ENCODE data around the gene NPS.

Gene NPS, protein sequence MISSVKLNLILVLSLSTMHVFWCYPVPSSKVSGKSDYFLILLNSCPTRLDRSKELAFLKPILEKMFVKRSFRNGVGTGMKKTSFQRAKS

DNA sequence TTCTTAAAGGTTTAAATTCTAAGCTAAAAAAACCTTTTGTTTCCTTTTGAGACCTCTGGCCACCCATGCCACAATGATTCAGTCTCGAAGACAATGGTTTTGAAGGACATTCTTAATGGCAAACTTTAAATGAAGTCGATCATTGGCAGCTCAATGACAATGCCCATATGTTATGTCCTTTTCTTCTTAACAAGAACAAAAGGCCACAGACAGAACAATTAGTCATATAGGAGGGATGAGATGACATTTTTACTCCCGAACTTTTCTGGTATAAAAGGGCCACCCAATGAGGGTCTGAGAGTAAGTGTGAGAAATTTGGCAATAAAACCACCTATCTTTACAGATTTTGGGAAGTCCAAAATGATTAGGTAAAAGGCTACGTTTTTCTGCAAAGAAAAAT lies at the start of gene NPS:
Gene NPS (plus strand): TSS at position 301 of the 400 bp plus-strand sequence. CDS start 60 bp downstream, at position 361.
- H3K9me3 Mint-ChIP-seq = peaks cover 31% of the 10 kb centered on the region
- H3K27me3 Mint-ChIP-seq (ENCODE audit: low read depth, poor library complexity) = peaks cover 28% of the 10 kb centered on the region
- H3K4me3 Mint-ChIP-seq = no peak within 1 kb of the TSS
- peaks cover 5% of the 10 kb centered on the region for H3K4me1 Mint-ChIP-seq
- DNase-seq = no peak
- H3K36me3 Mint-ChIP-seq (ENCODE audit: low read depth) = no peaks in the 10 kb centered on the region
- no peak within 1 kb of the TSS for H3K27ac Mint-ChIP-seq
- no peak for TF ChIP-seq CTCF (IDR thresholded peaks at IDR 0.05)

DNA sequence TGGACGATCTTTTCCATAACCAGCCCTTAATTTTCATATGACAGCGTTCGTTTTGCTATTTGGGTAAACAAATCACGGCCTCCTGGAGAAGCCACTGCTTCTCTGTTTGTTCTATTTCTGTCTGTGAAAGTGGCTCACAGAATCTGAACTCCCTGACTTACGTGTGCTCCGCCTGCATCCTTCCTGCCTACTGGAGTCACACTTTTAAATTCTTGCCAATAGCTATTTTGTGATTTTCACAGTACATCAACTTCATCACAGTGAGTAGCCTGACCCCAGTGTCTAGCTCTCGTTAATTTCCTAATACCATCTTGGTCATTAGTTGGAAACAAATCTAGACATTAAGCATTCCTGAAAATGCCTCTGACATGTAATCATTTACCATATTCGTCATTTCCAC lies 49.0 kb upstream of the NPS start:
- no peak overlapping the region for H3K27ac Mint-ChIP-seq
- no peak overlapping the region for H3K4me3 Mint-ChIP-seq
- peaks cover 20% of the 10 kb centered on the region for H3K27me3 Mint-ChIP-seq (ENCODE audit: low read depth, poor library complexity)
- TF ChIP-seq CTCF (IDR thresholded peaks at IDR 0.05) = no peak
- H3K36me3 Mint-ChIP-seq (ENCODE audit: low read depth) = no peaks in the 10 kb centered on the region
- DNase-seq = no peak
- no peaks in the 10 kb centered on the region for H3K9me3 Mint-ChIP-seq
- H3K4me1 Mint-ChIP-seq = peaks cover 12% of the 10 kb centered on the region

- Mint-ChIP-seq H3K9me3 (no peaks in the 10 kb centered on the region), H3K36me3 (ENCODE audit: low read depth) (no peaks in the 10 kb centered on the region), H3K27ac (no peak overlapping the region), H3K27me3 (ENCODE audit: low read depth, poor library complexity) (peaks cover 8% of the 10 kb centered on the region), H3K4me1 (no peaks in the 10 kb centered on the region), H3K4me3 (no peak overlapping the region)
- no peak for TF ChIP-seq CTCF (IDR thresholded peaks at IDR 0.05)
- DNase-seq = no peak
These were observed 43.0 kb upstream of the NPS start for GRCh38 chr10:127506094-127506493.

DNA sequence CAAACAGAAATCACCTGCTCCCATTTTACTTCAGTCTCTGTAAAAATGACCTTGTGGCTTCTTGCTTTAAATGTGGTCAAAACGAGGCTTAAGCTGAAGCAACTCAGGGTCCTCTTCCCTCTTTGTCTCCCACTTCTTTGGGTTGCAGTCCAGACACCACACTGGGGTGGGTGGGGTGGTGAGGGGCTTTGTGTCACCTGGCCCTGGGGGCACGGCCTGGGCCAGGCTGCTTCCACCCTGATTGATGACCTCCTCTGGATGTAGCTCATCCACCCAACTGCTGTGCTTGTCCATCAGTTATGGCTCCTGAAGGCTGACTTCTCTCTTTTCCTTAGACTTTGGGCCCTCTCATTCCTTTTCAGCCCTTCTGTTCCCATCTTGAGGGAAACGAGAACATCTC lies 26.8 kb upstream of the NPS start:
- peaks cover 21% of the 10 kb centered on the region for H3K9me3 Mint-ChIP-seq
- no peaks in the 10 kb centered on the region for H3K36me3 Mint-ChIP-seq (ENCODE audit: low read depth)
- no peak overlapping the region for H3K4me3 Mint-ChIP-seq
- H3K4me1 Mint-ChIP-seq = no peaks in the 10 kb centered on the region
- DNase-seq = no peak
- no peak for TF ChIP-seq CTCF (IDR thresholded peaks at IDR 0.05)
- no peak overlapping the region for H3K27ac Mint-ChIP-seq
- no peaks in the 10 kb centered on the region for H3K27me3 Mint-ChIP-seq (ENCODE audit: low read depth, poor library complexity)

DNA sequence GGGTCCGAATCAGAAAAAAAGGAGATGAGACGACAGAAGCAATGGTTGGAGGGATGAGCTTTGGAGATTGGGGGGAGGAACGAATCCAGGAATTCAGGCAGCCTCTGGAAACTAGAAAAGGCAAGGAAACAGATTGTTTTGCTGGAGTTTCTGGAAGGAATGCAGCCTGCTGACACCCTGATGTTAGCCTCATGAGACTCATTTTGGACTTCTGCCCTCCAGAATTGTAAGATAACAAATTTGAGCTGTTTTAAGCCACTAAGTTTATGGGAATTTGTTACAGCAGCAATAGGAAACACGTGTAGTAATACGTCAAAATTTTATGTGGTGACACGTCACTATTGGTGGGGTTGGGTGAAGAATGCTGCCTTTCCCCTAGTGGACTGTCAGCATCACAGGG lies 25.6 kb upstream of the NPS start:
- H3K4me3 Mint-ChIP-seq = no peak overlapping the region
- H3K4me1 Mint-ChIP-seq = no peaks in the 10 kb centered on the region
- TF ChIP-seq CTCF (IDR thresholded peaks at IDR 0.05) = no peak
- H3K27me3 Mint-ChIP-seq (ENCODE audit: low read depth, poor library complexity) = no peaks in the 10 kb centered on the region
- H3K27ac Mint-ChIP-seq = no peak overlapping the region
- H3K9me3 Mint-ChIP-seq = peaks cover 21% of the 10 kb centered on the region
- no peak for DNase-seq
- H3K36me3 Mint-ChIP-seq (ENCODE audit: low read depth) = no peaks in the 10 kb centered on the region

DNA sequence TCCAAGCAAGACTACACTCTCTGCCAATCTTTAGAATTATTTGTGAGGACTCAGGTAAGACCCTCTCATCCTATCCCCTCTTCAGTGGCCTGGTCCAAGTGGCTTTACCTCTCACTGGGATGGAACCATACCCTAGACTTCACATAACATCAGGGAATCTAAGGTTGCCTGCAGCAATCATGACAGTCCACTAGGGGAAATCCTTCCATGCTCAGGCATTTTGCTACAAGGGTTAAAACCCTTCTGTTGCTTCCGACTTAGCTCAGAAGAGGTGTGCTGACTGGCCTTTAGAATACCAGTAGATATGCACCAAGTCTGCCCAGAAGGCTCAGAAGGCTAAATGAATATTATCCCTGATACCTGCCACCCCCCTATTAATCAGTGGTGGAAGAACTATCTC lies 24.9 kb upstream of the NPS start:
- no peaks in the 10 kb centered on the region for H3K4me1 Mint-ChIP-seq
- H3K4me3 Mint-ChIP-seq = no peak overlapping the region
- H3K9me3 Mint-ChIP-seq = peaks cover 13% of the 10 kb centered on the region
- H3K36me3 Mint-ChIP-seq (ENCODE audit: low read depth) = no peaks in the 10 kb centered on the region
- peak; percentile 26 for TF ChIP-seq CTCF (IDR thresholded peaks at IDR 0.05)
- H3K27ac Mint-ChIP-seq = no peak overlapping the region
- DNase-seq = no peak
- H3K27me3 Mint-ChIP-seq (ENCODE audit: low read depth, poor library complexity) = no peaks in the 10 kb centered on the region
